ENCODE data around the gene ITGA11.

The ITGA11 gene

GRCh38 chr15:68285259-68285980 lies 146.5 kb downstream of the ITGA11 start:
- peak; percentile 27 for DNase-seq

DNA sequence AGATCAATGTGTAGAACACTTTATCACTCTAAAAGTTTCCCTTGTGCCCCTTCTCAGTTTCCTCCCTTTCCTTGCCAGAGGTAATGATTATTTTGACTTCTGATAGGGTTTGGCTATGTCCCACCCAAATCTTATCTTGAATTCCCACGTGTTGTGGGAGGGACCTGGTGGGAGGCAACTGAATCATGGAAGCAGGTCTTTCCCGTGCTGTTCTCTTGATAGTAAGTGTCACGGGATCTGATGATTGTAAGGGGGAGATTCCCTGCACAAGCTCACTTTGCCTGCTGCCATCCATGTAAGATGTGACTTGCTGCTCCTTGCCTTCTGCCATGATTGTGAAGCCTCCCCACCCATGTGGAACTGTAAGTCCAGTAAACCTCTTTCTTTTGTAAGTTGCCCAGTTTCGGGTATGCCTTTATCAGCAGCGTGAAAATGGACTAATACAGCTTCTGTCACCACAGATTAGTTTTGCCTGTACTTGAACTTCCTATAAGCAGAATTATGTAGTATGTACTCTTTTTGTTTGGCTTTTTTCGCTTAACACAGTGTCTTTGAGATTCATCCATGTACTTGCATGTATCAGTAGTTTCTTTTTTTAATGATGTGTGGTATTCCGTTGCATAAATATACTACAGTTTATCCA lies 147.2 kb downstream of the ITGA11 start:
- DNase-seq = no peak

- DNase-seq = no peak
Observed at GRCh38 chr15:68283401-68283800, 148.6 kb downstream of the ITGA11 start.

DNA sequence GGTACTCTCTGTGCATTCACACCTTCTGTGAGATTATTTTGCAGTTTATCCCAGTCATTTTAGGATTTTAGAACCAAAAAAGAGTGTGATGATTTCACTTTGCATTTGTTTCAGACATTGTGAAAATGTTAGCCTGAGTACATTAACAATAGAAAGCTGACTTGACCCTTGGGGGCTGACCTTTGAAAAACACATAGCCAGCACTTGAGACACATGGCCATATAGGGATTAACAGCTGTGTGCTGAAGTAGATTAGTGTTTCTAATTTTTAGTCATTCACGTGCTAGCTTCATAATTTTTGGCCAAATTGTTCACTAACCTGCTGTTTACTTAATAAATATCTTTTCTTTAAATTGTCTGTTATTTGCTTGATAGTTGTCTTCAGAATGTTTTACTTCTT lies 151.0 kb downstream of the ITGA11 start:
- no peak for DNase-seq

DNA sequence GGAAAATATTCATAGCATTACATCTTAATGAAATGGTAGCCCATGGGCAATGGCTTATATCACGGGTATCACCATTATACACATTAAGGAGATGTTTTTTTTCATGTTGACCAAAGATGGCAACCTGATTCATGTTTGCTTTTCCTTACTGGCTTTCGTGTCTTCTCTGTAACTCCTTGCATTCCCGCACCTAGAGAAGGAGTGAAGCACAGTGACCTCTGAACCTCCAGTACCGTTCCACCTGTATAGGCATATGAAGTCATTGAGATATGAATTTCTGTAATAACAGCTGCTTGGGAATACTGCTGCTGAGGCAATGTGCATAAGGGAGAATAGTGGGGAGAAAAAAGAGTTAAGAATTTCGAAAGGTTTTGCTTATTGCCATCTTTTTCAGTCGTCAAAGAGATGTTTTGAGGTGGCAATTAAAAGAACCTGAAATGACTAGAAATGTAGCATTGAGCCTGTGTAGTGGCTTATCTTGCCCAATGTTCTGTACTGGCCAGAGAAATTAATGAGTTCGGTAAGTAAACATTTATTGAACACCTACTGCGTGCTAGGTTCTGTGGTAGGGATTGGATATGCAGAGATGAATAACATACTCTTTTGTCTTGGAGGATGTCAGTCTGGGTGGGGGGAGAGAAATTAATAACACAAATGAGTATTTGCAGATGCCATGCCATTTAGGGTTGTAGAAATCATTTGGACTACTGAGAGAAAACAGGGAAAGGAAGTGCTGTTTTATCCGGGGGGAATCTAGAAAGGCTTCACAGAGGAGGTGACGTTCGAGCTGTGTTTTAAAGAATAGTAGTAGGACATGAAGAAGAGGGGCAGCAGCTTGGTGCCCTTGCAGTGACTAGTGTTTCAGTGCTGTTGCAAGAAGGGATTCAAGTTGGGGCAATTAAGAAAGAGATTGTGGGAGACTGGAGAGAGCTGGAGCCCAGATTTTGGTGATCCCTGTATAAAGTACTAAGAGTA lies 151.9 kb downstream of the ITGA11 start:
- no peak for DNase-seq

DNA sequence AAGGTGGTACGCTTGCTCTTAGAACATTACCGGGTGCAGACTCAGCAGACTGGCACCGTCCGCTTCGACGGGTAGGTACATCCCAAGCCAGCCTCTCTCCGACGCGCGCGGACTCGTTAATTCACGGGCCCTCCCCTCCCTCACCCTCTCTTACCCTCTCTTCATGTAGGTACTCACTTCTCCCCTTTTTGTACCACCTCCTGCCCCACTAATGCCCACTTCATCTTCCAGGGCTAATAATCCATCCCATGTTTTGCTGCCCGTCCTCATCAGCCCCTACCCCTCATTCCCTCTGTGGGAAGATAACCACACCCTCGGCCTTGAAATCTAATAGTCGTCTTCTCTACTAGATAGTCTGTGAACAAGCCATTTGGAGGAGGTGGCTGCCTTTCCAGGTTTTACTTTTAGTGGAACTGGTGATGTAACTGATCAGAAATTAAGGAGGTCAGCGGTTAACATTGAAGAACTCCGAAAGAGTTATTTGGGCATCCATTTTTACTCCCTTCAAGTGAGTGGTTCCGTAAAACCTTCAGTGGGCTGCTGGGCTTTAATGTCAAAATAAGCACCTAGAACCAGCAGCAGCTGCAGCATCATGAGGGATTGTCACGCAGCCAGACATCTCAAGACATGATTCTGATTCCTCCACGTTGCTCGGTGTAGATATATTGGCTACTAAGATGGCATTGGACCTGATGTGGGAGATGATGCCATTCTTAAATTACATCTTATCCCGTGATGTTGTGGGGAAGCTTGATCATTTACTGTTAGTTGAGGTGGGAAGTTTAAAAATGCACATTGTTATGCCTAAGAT lies 153.2 kb downstream of the ITGA11 start:
- peak; percentile 45 for DNase-seq

DNA sequence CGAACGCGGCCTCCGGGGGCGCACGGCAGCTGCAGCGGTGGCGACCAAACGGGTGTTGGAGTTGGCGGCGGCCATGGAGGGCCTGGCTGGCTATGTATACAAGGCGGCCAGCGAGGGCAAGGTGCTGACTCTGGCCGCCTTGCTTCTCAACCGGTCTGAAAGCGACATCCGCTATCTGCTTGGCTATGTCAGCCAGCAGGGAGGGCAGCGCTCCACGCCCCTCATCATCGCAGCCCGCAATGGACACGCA lies 153.7 kb downstream of the ITGA11 start:
- DNase-seq = no peak

GRCh38 chr15:68277603-68278344 lies 154.2 kb downstream of the ITGA11 start, which contains the start of gene FEM1B:
Gene FEM1B, plus strand, starts transcription at chr15:68277745. Its CDS starts 673 bp downstream, at chr15:68278418.
- DNase-seq = peak; percentile 91

DNA sequence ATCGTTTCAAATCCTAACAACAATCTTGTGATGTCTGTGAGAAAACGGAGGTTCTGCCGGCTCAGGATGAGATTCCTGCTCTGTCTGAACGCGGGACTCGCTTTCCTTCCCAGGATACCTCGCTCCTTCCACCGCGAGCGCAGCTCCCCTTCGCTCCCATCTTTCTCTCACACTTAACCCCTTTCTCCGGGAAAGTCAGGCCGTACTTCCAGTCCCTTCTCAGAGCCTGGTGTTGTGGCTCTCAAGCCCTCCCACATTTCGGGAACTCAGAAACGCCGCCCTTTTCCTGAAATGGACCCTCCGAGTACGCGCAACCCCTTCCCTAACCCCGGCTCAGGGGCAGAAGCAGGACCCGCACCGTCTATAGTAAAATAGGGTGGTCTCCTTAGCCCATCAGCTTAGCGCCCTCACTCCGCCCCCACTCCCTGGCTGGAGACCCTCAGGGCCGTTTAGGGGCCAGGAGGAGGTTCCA lies 154.8 kb downstream of the ITGA11 start:
- DNase-seq = peak; percentile 65

DNA sequence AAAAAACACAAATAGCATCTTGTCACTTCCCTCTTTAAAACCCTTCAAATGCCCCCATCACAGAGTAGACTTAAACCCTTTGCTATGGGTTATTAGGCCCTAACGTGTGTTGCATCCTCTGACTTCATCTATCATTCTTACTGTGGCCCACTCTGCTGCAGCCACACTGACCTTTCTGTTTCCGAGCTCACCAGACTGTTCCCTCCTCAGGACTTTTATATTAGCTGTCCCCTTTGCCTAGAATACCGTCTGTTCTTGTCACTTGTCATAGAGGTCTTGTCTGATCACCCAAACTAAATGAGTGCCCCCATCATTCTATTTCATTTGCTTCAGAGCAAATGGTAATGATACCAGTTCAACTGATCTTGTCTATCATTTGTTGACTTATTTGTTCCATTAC lies 155.3 kb downstream of the ITGA11 start:
- no peak for DNase-seq

- no peak for DNase-seq
Observed at GRCh38 chr15:68275165-68275746, 156.7 kb downstream of the ITGA11 start.

DNA sequence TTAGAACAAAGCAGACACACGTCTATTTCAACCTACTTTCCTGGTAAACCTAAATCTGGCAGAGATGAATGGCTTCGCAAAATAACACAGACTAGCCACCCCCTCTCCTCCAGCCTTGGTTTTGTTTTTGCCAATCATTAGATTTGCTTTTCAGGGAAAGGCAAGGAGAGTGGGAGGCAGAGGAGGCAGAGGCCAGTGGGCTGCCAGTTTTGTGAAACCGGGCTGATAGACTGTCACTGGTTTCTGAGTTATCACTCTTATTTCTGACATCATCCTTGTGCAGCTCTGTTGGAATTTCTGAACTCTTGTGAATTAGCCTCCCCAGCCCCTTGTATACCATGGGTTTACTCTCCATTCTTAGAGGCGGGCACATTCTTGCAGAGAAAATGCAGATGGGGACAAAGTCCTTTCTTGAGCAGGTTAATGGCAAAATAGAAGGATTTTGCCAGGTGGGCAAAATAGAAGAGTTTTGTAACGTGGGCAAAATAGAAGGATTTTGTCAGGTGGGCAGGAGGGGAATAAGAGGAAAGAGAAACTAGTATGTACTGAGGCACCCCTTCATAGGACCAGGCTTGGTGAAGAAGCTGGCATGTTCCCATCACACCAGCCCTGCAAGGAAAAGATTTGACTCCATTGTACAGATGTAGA lies 157.6 kb downstream of the ITGA11 start:
- DNase-seq = no peak

DNA sequence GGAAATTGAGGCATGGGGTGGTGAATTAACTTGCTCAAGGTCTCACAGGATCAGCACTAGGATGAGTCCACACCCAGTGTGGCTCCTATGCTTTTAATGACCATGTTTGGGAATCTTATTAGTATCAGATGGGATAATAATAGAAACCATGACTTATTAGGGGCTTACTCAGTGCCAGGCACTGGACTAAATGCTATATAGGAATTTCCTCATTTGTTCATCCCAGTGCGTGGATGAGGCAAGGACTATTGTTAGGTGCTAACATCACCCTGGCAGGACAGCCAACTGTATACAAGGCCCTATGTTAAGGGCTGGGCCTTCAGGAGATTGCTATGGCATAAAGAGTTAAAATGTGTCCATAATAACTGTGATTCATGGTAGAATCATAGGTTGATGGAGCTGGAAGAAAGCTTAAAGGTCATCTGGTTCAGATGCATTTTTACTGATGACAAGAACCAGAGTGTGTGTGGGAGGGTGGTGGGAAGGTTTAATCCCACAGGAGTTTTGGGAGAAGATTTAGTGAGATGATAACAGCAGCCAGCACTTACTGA lies 159.2 kb downstream of the ITGA11 start:
- no peak for DNase-seq

DNA sequence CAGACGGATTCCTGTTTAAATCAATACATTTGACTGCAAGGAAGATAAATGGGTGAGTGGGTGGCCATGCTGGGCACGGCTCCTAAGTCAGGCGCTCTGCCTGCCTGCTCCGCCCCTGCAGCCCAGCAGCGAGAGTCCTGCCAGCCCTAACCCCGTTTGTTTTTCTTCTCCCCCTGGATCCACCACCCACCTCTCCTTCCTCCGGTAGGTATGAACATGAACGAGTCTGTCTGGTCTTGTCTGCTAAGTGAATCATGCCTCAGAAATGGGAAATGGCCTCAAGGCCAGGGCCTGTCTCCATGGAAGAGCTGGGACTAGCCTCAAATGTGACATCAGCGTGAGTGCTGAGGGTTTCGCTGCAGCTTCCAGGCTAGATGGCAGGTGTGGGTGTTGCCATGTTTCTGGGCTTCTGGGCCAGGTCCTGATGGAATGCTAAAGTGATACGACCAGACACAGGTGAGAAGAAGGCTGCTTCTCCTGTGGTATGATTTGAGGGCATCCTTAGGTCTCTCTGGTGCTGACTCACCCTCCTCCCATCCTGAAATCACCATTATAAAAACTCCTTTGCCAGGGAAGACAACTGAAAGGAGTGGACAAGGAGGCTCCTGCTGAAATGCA lies 160.0 kb downstream of the ITGA11 start:
- DNase-seq = no peak

DNA sequence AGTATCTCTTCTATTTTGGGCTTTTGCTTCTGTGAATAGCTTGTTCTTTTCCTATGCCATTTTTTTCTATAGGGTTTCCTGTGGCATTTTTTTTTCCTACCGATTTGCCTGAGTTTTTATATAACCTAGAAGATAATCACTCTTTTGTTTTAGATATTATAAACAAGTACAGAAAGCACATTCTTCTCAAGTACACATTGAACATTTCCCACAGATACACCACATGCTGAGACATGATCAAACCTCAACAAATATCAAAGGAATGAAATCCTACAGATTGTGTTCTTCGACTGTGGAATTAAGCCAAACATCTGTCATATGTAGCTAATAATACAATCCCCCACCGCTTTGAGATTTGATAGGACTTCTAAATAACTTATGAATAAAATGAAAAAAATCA lies 163.6 kb downstream of the ITGA11 start:
- no peak for DNase-seq

GRCh38 chr15:68265674-68266073 lies 166.3 kb downstream of the ITGA11 start:
- no peak for DNase-seq

DNA sequence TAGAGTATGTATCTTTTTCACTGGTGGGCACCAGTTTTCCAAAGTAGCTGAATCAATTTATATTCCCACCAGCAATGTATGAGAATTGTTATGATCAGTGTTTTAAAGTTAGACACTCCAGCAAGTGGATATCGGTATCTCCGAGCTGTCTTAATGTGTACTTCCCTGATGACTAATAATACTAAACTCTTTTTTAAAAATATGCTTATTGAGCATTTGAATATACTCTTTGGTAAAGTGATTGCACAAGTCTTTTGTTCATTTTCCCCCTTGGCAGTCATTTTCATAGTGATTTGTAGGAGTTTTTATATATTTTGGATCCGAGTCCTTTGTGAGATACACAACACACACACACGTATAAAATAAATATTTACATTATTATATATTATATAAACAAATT lies 166.9 kb downstream of the ITGA11 start:
- no peak for DNase-seq

DNA sequence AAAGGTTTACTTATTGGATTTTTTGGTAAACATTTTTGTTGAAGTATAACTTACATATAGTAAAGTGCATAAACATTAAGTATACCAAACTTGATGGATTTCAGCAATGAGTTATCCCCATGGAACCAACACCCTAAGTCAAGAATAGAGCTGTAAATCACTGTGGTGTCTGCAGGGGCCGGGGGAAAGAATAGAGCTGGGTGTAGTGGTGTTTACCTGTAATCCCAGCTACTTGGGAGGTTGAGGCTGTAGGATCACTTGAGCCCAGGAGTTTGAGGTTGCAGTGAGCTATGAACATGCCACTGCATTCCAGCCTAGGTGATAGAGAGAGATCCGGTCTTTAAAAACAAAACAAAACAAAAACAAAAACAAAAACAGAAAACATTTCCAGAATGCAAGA lies 167.7 kb downstream of the ITGA11 start:
- no peak for DNase-seq

DNA sequence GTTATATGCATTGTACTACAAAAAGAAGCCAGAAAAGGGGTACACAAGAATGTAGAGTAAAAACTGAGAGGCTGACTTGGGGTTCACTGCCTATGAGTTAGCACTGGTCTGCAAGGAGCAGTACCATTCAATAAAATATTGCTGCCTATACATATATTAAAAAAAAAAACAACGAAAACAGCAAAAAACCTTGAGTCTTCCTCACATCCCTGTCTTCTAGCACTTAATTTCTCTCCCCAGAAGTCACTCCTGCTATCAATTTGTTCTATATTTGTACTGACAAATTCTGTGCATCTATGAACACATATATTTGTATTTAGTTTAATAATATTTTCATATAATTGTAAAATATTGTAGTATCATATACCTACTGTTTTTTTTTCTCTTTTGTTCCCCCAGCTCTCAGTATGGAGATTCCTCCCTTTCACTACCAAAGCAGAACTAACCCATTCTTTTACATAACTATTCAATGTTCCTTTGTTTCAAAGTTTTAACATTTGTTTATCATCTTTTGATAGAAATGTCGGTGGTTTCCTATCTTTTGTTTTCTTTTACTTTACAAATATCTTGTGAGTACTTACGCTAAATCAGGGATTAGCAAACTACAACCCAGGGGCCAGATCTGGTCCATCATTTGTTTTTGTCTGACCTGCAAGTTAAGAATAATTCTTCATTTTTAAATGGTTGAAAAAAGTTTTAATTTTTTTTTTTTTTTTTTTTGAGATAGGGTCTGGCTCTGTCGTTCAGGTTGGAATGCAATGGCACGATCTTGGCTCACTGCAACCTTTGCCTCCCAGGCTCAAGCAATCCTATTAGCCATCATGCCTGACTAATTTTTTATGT lies 169.2 kb downstream of the ITGA11 start:
- no peak for DNase-seq
